Osteocyte (in vitro differentiated cells): Measurements from ENCODE around the gene ZNF106. TPM values are rescaled to one million over a fixed set of nuclear protein-coding genes. Genes with fewer than 3 reads are reported as not detected.

Experiments used
- DNase-seq: peaks from one replicate; pipeline ENCODE4 v3.0.0; 2021; ENCODE audit warnings: mixed read lengths; ENCODE audit not compliant: unreplicated experiment; ENCODE audit errors: extremely low spot score
- H3K27ac Mint-ChIP-seq: one replicate; pipeline ENCODE4 v1.8.0; 2021; ENCODE audit warnings: mild to moderate bottlenecking, mixed read lengths; ENCODE audit not compliant: unreplicated experiment
- H3K27me3 Mint-ChIP-seq: one replicate; pipeline ENCODE4 v1.8.0; 2021; ENCODE audit warnings: mixed read lengths; ENCODE audit not compliant: unreplicated experiment
- H3K36me3 Mint-ChIP-seq: one replicate; pipeline ENCODE4 v1.8.0; 2021; ENCODE audit warnings: mixed read lengths; ENCODE audit not compliant: unreplicated experiment
- H3K4me1 Mint-ChIP-seq: one replicate; pipeline ENCODE4 v1.8.0; 2021; ENCODE audit warnings: mixed read lengths; ENCODE audit not compliant: unreplicated experiment
- H3K4me3 Mint-ChIP-seq: one replicate; pipeline ENCODE4 v1.8.0; 2021; ENCODE audit warnings: mild to moderate bottlenecking, moderate library complexity, mixed read lengths; ENCODE audit not compliant: unreplicated experiment
- H3K9me3 Mint-ChIP-seq: one replicate; pipeline ENCODE4 v1.8.0; 2021; ENCODE audit warnings: mixed read lengths; ENCODE audit not compliant: unreplicated experiment
- total RNA-seq: library from RNA; stranded (reverse); gene quantifications from 2 replicates; pipeline ENCODE4 v1.2.1, GENCODE V29; 2021
- TF ChIP-seq, protein P1 (sequence below): fragments of 200-600 bp; sonication (generic); IDR thresholded peaks from 2 replicates; pipeline ENCODE4 v1.5.0; 2021; ENCODE audit warnings: antibody characterized with exemption, mild to moderate bottlenecking, moderate library complexity

ZNF106 gene
- total RNA-seq, 1 donor from 2014 or later = 59.7 TPM

DNA sequence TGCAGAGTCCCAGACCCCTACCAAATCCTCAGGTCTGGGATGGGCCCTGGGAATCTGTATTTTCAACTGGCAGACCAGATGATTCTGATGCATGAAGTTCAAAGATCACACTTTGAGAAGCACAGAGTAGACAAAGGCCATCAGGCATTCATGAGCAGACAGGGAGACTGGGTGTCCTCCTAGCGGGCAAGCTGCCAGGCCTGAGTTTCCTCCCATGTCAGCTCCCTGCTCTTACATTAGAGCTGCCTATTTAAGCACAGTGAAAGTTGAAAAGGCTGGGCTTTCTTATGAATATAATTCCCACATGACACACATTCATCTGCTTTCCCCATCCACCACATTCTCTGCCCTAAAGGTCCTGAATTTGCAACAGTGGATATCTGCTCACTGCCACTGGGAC is 117.7 kb downstream of the ZNF106 start:
- Mint-ChIP-seq H3K9me3 (peaks cover 10% of the 10 kb centered on the region), H3K27me3 (peaks cover 6% of the 10 kb centered on the region), H3K4me3 (no peak overlapping the region), H3K36me3 (peaks cover 1% of the 10 kb centered on the region), H3K27ac (no peak overlapping the region), H3K4me1 (no peaks in the 10 kb centered on the region)
- TF ChIP-seq, protein P1, sequence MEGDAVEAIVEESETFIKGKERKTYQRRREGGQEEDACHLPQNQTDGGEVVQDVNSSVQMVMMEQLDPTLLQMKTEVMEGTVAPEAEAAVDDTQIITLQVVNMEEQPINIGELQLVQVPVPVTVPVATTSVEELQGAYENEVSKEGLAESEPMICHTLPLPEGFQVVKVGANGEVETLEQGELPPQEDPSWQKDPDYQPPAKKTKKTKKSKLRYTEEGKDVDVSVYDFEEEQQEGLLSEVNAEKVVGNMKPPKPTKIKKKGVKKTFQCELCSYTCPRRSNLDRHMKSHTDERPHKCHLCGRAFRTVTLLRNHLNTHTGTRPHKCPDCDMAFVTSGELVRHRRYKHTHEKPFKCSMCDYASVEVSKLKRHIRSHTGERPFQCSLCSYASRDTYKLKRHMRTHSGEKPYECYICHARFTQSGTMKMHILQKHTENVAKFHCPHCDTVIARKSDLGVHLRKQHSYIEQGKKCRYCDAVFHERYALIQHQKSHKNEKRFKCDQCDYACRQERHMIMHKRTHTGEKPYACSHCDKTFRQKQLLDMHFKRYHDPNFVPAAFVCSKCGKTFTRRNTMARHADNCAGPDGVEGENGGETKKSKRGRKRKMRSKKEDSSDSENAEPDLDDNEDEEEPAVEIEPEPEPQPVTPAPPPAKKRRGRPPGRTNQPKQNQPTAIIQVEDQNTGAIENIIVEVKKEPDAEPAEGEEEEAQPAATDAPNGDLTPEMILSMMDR = no peak
- DNase-seq = no peak

GRCh38 chr15:42371096-42371495 is 119.8 kb downstream of the ZNF106 start:
- H3K9me3 Mint-ChIP-seq = peaks cover 6% of the 10 kb centered on the region
- H3K36me3 Mint-ChIP-seq = peaks cover 1% of the 10 kb centered on the region

DNA sequence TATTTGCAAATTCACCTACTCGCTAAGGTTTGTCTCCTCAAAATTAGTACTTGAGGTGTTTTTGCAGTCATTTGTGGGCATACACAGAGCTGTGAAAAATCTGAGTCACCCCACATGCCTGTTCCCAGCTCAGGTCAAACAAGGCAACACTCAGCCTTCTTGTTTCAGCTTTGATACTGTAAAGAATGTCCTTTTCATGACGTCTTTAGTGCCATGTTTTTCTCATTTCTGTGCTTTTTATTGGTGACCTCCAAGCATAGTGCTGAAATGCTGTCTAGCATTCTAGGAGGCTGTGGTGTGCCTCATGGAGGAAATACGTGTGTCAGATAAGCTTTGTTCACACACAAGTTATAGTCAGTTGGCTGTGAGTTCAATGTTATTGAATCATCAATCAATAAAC is 122.8 kb downstream of the ZNF106 start:
- Mint-ChIP-seq H3K27ac (no peak overlapping the region), H3K27me3 (no peaks in the 10 kb centered on the region), H3K4me3 (no peak overlapping the region), H3K4me1 (no peaks in the 10 kb centered on the region), H3K36me3 (peaks cover 1% of the 10 kb centered on the region), H3K9me3 (peaks cover 6% of the 10 kb centered on the region)
- TF ChIP-seq, protein P1 = no peak
- DNase-seq = peak; percentile 6

More at GRCh38 chr15:42371096-42371495, 119.8 kb downstream of the ZNF106 start:
- no peak overlapping the region for H3K4me3 Mint-ChIP-seq
- no peak overlapping the region for H3K27ac Mint-ChIP-seq
- DNase-seq = no peak
- peaks cover 3% of the 10 kb centered on the region for H3K27me3 Mint-ChIP-seq
- no peaks in the 10 kb centered on the region for H3K4me1 Mint-ChIP-seq
- TF ChIP-seq, protein P1 = no peak

GRCh38 chr15:42367041-42367440 is 123.9 kb downstream of the ZNF106 start:
- Mint-ChIP-seq H3K27me3 (no peaks in the 10 kb centered on the region), H3K27ac (no peak overlapping the region), H3K4me3 (no peak overlapping the region), H3K4me1 (no peaks in the 10 kb centered on the region), H3K9me3 (peaks cover 6% of the 10 kb centered on the region), H3K36me3 (peaks cover 1% of the 10 kb centered on the region)
- TF ChIP-seq, protein P1 = no peak
- DNase-seq = no peak

- Mint-ChIP-seq H3K27ac (no peak overlapping the region), H3K27me3 (no peaks in the 10 kb centered on the region), H3K36me3 (no peaks in the 10 kb centered on the region), H3K4me1 (no peaks in the 10 kb centered on the region), H3K4me3 (no peak overlapping the region), H3K9me3 (peaks cover 6% of the 10 kb centered on the region)
- no peak for DNase-seq
- TF ChIP-seq, protein P1 = no peak
Measured at GRCh38 chr15:42365921-42366550, 124.9 kb downstream of the ZNF106 start.
